Sigmoid colon (tissue), 4 donors: ENCODE measurements around the gene HRH1.
A peak's percentile ranks its signal among the peaks of the same experiment; 100 is the strongest.

Experiments used
- EP300 ChIP-seq, 4 donors: sonication (generic); formaldehyde crosslinking; IDR thresholded peaks; one replicate each; pipeline ENCODE4 v1.6.1; 2017; ENCODE audit warnings: antibody characterized with exemption in 4 of 4
- POLR2A ChIP-seq, 2 donors: fragments of 450-650 bp; IDR thresholded peaks; one replicate each; pipeline ENCODE4 v1.6.1; 2016; ENCODE audit warnings: antibody characterized with exemption in 2 of 2, mild to moderate bottlenecking in 2 of 2, moderate library complexity in 2 of 2
- POLR2AphosphoS5 ChIP-seq, 4 donors: sonication (generic); formaldehyde crosslinking; IDR thresholded peaks; one replicate each; pipeline ENCODE4 v1.6.1; 2017; ENCODE audit warnings: antibody characterized with exemption in 4 of 4
- TF ChIP-seq, protein P1 (sequence below), 4 experiments: fragments of 450-650 bp in 3 of 4; fragments of 200-600 bp in 1 of 4; IDR thresholded peaks; one replicate each; pipeline ENCODE4 v1.5.1; 2016 to 2019; ENCODE audit warnings: antibody characterized with exemption in 4 of 4, mild to moderate bottlenecking in 3 of 4, moderate library complexity in 2 of 4

DNA sequence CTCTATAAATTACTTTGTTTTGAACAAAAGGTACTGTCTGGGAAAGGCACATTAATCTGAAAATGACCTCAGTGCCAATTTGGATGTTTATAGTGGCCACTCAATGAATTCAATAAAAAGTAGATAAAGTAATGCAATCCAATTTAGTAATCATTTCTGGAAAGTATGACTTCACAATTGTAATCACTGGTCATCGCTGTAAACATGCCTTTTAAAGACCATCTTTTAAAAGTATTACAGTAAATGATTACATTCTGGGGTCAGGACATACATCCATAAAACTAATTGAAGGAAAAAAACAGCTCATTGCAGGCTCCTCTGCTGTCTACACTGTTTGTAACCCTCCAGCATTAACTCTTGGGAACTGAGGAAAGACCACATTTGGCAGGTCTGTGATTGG lies 43.2 kb downstream of the HRH1 start:
- TF ChIP-seq, protein P1, sequence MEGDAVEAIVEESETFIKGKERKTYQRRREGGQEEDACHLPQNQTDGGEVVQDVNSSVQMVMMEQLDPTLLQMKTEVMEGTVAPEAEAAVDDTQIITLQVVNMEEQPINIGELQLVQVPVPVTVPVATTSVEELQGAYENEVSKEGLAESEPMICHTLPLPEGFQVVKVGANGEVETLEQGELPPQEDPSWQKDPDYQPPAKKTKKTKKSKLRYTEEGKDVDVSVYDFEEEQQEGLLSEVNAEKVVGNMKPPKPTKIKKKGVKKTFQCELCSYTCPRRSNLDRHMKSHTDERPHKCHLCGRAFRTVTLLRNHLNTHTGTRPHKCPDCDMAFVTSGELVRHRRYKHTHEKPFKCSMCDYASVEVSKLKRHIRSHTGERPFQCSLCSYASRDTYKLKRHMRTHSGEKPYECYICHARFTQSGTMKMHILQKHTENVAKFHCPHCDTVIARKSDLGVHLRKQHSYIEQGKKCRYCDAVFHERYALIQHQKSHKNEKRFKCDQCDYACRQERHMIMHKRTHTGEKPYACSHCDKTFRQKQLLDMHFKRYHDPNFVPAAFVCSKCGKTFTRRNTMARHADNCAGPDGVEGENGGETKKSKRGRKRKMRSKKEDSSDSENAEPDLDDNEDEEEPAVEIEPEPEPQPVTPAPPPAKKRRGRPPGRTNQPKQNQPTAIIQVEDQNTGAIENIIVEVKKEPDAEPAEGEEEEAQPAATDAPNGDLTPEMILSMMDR (IDR thresholded peaks at IDR 0.05) = no peak
- TF ChIP-seq EP300 (IDR thresholded peaks at IDR 0.05) (peak in 1 of 4 donors; percentile 24), POLR2AphosphoS5 (IDR thresholded peaks at IDR 0.05) (peak in 1 of 4 donors; percentile 40), POLR2A (IDR thresholded peaks at IDR 0.05) (no peak)
